DLD1 (cell line): ENCODE results near the gene EFHD2.
"Not testable (repeated sequence)": the region's sequence is repeated elsewhere in the genome, so short reads cannot be mapped to it uniquely, and the experiment has no call there.

Experiments used
- in situ Hi-C: cut with HindIII; loops from 2 replicates; pipeline ENCODE4 v1.10.0; 2017; ENCODE audit warnings: low sequenced_read_pairs

EFHD2 gene

GRCh38 chr1:15448877-15449462 lies 39.3 kb downstream of the EFHD2 start:
- in situ Hi-C loops, result loop anchor here (10.0 kb wide), 1 partner anchor 124 kb away; no protein-coding TSS in a partner anchor

DNA sequence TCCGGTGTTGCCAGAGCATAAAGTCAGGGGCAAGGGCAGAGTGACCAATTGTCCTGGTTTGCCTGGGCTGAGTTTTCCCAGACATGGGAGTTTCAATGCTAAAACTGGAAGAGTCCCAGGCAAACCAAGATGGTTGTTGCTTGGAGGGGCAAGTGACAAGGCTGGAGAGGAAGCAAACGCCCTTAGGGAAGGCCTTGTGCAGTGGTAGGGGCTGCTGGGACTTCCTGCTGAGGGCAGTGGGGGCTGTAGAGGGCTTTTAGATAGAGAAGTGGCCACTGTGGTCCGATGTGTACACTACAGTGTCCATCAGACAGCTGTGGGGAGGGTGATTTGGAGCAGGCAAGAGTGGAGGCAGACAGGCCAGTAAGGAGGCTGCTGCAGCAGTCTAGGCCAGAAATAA lies 39.9 kb downstream of the EFHD2 start:
- in situ Hi-C loops, result loop anchor here (10.0 kb wide), 1 partner anchor 125 kb away; no protein-coding TSS in a partner anchor

DNA sequence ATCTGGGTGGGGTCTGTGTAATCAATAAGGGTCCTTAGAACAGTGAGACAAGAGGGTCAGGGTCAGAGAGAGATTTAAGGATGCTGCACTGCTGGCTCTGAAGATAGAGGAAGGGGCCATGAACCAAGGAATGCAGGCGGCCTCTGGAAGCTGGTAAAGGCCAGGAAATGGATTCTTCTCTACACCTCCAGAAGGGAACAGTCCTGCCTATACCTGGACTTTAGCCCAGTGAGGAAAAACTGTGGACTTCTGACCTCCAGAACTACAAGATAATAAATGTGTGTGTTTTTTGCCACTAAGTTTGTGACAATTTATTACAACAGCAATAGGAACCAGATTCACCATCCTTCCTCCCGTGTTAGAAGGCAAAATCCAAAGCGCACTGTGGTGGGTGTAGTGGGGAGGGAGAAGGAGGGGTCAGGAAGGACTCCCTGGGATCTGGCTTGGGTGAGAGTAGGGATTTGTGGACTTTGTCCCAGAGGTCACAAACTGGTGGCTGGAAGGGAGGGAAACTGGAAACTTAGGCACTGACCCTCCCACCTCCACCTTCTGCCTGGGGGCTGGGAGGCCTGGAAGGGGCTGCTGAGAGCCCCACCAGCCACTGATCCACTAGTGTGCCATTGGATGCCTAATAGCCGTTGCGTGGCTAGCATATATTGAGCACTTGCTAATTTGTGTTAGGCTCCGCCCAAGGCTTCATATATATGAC lies 41.5 kb downstream of the EFHD2 start:
- in situ Hi-C loops, result no loop called here

- in situ Hi-C loops, result no loop called here
Observed at GRCh38 chr1:15452216-15452615, 42.5 kb downstream of the EFHD2 start.

- in situ Hi-C loops, result no loop called here
Observed at GRCh38 chr1:15452866-15453571, 43.3 kb downstream of the EFHD2 start.

GRCh38 chr1:15453734-15454133 lies 44.0 kb downstream of the EFHD2 start:
- in situ Hi-C loops, result no loop called here

GRCh38 chr1:15454256-15454655 lies 44.6 kb downstream of the EFHD2 start:
- in situ Hi-C loops, result no loop called here

GRCh38 chr1:15455522-15455921 lies 45.8 kb downstream of the EFHD2 start:
- in situ Hi-C loops, result no loop called here

GRCh38 chr1:15456313-15456954 lies 46.7 kb downstream of the EFHD2 start, which contains the start of gene CELA2A:
Gene CELA2A (plus strand): TSS chr1:15456732. CDS start chr1:15456754, 22 bp downstream.
- in situ Hi-C loops, result no loop called here

DNA sequence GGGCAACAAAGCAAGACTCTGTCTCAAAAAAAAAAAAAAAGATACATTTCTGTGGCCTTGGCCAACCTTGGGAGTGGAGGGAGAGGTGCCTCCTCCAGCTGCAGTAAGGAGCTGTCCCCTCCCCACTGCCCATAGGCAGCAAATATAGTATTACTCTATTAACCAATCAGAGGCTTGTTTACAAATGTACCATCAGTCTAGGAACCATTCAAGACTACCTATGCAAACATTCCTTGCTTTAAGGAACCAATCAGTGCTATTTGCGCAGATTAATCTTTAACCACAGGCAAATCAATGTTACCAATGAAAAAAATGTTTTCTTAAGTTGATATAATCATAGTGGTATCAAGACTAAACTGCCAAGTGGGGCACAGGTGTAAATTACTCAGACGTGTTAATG lies 47.9 kb downstream of the EFHD2 start:
- in situ Hi-C loops, result no loop called here

DNA sequence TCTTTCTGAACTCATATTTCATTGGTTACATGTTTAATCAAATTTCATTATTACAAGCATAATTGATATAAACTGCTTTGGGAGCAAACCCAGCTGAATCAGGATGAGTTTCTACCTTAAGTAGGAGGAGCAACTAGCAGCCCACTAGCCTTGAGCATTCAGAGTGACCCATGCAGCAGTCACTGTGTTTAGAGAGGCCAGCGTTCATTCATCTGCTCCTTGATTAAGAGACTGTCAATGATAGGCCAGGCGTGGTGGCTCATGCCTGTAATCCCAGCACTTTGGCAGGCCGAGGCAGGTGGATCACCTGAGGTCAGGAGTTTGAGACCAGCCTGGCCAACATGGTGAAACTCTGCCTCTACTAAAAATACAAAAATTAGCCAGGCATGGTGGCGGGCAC lies 48.7 kb downstream of the EFHD2 start:
- in situ Hi-C loops, result not testable (repeated sequence)

DNA sequence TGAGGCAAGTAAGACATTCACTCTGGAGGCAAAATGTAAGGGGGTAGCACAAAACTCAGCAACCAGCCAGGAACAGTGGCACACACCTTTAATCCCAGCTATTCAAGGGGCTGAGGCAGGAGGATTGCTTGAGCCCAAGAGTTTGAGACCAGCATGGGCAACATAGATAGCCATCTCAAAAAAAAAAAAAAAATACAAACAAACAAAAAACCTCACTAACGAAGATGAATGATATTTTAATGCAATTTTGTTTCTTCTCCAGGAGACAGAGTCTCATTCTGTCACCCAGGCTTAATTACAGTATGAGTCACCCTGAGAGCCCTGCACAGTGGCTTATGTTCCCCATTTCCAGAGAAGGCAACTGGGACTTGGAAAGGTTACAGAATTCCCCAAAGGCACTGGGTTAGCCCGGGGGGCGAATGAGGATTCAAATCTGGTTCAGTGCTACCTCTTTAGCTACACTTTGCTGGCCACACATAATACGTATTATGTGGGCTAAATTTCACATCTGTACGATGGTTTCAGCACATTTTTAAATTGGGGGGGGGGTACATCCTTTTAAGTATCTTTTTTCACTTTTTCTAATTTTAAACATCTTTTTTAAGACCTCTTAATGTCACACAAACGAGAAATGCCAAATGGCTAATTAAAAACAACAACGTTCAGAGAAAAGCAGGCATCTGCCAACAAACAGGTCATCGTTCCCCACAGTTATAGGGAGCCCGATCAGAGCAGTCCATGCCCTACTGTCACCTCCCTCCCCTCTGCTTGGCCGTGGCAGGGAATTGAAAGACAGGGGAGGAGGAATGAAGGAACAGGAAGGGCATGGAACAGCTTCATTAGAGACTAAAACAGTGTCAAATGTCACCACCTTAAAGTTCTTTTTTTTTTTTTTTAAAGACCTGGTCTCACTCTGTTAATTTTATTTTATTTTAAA lies 50.4 kb downstream of the EFHD2 start:
- in situ Hi-C loops, result no loop called here

- in situ Hi-C loops, result no loop called here
Observed at GRCh38 chr1:15460708-15461095, 51.0 kb downstream of the EFHD2 start.

DNA sequence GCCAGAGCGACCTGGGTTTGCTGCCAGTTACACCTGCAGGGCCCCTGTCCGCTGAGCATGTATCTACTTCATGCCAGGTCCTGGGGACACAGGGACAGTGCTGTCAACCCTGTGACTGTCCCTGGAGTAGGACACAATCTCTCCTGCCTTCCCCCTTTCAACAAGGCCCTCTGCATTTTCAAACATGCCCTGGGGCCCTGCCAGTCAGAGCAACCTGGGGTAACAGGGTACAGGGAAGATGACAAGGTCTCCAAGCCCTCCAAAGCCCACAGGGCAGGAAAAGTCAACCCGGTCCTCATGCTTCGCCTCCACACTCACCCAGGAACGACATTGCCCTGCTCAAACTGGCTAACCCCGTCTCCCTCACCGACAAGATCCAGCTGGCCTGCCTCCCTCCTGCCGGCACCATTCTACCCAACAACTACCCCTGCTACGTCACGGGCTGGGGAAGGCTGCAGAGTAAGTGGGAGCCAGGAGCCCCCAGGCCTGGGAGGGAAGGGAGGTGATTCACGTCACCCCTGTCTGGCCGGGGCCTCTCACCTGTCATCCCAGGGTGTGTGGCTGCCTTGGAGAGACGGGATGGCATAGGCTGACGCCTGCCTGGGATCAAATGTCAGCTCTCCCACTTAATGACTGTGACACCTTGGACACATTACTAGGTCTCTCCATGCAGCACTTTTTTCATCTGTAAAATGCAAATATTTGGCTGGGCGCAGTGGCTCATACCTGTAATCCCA lies 53.5 kb downstream of the EFHD2 start:
- in situ Hi-C loops, result not testable (repeated sequence)

DNA sequence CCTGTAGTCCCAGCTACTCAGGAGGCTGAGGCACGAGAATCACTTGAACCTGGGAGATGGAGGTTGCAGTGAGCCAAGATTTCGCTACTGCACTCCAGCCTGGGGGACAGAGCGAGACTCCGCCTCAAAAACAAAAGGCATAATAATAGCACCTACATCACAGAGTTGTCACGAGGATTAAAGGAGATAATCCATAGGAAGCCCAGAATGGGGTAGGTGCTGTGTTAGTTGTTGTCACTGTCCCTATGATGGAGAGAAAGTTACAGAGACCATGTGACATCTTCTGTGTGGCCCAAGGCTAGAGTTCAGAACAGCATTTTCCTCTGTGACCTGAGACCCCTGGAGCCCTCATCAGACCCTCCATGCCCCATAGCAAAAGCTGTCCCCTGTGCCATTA lies 54.2 kb downstream of the EFHD2 start:
- in situ Hi-C loops, result not testable (repeated sequence)

DNA sequence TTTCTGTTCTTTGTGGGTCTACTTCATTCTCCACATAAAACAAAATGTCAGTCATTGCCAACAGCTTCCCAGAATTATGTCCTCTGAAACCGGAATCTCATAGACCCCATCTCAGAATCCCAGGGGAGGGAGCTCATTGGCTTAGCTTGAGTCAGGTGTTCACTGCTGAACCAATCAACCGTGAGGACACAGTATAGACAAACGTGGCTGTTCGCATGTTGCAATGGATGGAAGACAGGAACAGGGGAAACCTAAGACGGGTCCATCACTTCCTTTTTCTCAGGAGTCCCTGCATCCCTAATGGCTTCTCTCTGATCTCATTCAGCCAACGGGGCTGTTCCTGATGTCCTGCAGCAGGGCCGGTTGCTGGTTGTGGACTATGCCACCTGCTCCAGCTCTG lies 56.0 kb downstream of the EFHD2 start:
- in situ Hi-C loops, result no loop called here

DNA sequence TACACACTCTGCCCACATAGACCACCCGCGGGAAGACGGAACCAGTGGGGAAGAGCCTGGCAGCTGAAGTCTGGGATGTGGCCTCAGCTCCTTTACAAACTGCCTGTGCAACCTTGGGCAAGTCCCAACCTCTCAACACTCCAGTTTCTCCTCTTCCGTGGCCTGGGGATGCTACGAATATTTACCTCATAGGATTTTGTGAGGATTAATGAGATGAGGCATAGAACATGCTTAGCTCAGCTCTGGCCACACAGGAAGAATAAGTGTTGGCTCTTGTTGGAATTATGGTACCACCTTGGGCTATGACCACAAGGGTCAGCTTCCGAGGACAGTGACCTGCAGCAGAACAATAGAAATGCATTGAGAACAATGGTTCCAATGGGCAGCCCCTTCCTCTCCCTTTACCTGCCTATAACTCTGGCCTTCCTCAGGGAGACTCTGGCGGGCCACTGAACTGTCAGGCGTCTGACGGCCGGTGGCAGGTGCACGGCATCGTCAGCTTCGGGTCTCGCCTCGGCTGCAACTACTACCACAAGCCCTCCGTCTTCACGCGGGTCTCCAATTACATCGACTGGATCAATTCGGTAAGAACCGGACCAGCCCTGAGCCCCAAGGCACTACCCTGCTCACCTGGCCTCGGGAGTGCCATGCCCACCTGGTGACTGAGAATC lies 57.4 kb downstream of the EFHD2 start:
- in situ Hi-C loops, result not testable (repeated sequence)

GRCh38 chr1:15468145-15468544 lies 58.5 kb downstream of the EFHD2 start:
- in situ Hi-C loops, result no loop called here

DNA sequence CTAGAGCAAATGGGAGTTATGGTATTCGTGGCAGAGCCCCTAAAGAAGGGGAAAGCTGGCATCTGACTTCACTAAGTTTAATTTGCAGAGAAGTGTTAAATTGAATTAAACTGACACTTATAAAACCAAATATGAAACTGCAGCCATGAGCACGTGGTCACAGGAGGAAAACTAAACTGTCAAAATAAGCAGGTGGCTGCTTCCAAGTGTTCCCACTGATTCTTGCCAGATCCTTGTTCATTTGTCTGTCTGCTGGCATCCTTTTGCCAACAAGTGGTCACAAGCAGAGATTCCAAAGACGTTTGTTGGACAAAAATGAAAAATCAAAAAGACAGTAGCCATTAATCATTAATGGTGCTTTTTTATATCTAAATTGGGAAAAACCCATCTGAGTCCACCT lies 59.7 kb downstream of the EFHD2 start:
- in situ Hi-C loops, result no loop called here
